ENCODE measurements around the gene C1orf105.

- TF ChIP-seq CTCF (tag by site-specific recombination; IDR thresholded peaks at IDR 0.05) = no peak
- no peak for TF ChIP-seq ZNF426 (tag by site-specific recombination; IDR thresholded peaks at IDR 0.05)
- no peak for TF ChIP-seq ZNF335 (tag by site-specific recombination; conservative IDR thresholded peaks at IDR 0.05)
- TF ChIP-seq ZNF366 (tag by site-specific recombination; conservative IDR thresholded peaks at IDR 0.05) = no peak
- no peak for TF ChIP-seq PRDM6 (tag by site-specific recombination; IDR thresholded peaks at IDR 0.05)
- no peak for TF ChIP-seq ZNF140 (tag by site-specific recombination; IDR thresholded peaks at IDR 0.05)
Observed at GRCh38 chr1:172425339-172425738, 4.9 kb downstream of the C1orf105 start.

All from HEK293 (cell line).